Activated CD4-positive, alpha-beta memory T cell treated with anti-CD3 and anti-CD28 coated beads, Interleukin-2, amount 10 ng/mL, durations not matched to agents 7 days and 5 days (primary cell): ENCODE measurements around the gene NUP43. TPM values are rescaled to one million over a fixed set of nuclear protein-coding genes. Genes with fewer than 3 reads are reported as not detected.

Experiments
- CTCF ChIA-PET: fragments of 350-600 bp; sonication (Branson Sonifier 250); formaldehyde crosslinking; loops from one replicate; lab custom pipeline; 2021; ENCODE audit warnings: antibody characterized with exemption, inconsistent platforms; lab: Charles Lee
- POLR2A ChIA-PET: fragments of 350-600 bp; sonication (Branson Sonifier 250); formaldehyde crosslinking; loops from one replicate; lab custom pipeline; 2021; ENCODE audit warnings: antibody characterized with exemption; lab: Charles Lee
- DNase-seq: peaks from one replicate; pipeline ENCODE4 v3.0.0-alpha.2; 2020
- H3K27ac Mint-ChIP-seq: one replicate; pipeline ENCODE4 v1.8.0; 2021; ENCODE audit warnings: mild to moderate bottlenecking, mixed read lengths
- H3K27me3 Mint-ChIP-seq: one replicate; pipeline ENCODE4 v1.8.0; 2021; ENCODE audit warnings: mixed read lengths
- H3K36me3 Mint-ChIP-seq: one replicate; pipeline ENCODE4 v1.8.0; 2021; ENCODE audit warnings: low read depth, mixed read lengths
- H3K4me1 Mint-ChIP-seq: one replicate; pipeline ENCODE4 v1.8.0; 2021; ENCODE audit warnings: mixed read lengths
- H3K4me3 Mint-ChIP-seq: one replicate; pipeline ENCODE4 v1.8.0; 2021; ENCODE audit warnings: mild to moderate bottlenecking, mixed read lengths
- H3K9me3 Mint-ChIP-seq: one replicate; pipeline ENCODE4 v1.8.0; 2021; ENCODE audit warnings: mixed read lengths
- total RNA-seq, 2 experiments: library from RNA; stranded (reverse); gene quantifications; one replicate each; pipeline ENCODE4 v1.2.3, GENCODE V29; 2021

Gene NUP43
- total RNA-seq, 2 experiments from 2014 or later: 49.3 to 55.0 TPM

DNA sequence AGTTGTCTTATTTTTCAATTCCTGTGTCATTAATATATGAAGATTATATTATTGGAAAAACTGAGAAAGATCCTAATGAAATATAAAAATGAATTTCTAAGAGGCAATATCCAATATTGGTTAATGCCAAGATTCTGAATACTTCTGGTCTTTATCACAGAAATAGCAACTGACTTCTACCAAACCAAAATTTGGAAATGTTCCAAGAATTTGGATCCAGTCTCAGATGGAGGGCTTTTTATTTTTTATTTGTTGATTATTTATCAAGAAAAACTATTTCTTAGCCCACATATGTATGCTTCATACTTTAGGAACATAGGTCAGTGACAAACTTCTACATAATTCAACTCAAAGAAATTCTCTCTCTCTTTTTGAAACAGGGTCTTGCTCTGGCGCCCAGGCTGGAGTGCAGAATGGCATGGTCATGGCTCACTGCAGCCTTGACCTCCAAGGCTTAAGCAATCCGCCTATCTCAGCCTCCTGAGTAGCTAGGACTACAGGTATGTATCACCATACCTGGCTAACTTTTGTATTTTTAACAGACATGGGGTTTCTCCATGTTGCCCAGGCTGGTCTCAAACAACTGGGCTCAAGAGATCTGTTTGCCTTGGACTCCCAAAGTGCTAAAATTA lies 13.1 kb downstream of the NUP43 start:
- no peaks in the 10 kb centered on the region for H3K27me3 Mint-ChIP-seq
- peaks cover 47% of the 10 kb centered on the region for H3K36me3 Mint-ChIP-seq
- H3K4me1 Mint-ChIP-seq: peaks cover 18% of the 10 kb centered on the region
- ChIA-PET POLR2A (interaction anchor here (0.6 to 1.0 kb wide), 2 partner anchors 15 to 108 kb away, joined by 4 to 5 read pairs; no protein-coding TSS in a partner anchor), CTCF (interaction anchor here (0.7 to 0.8 kb wide), 2 partner anchors 9 to 11 kb away, joined by 3 read pairs; no protein-coding TSS in a partner anchor)
- H3K27ac Mint-ChIP-seq: no peak overlapping the region
- no peaks in the 10 kb centered on the region for H3K9me3 Mint-ChIP-seq
- no peak for DNase-seq
- no peak overlapping the region for H3K4me3 Mint-ChIP-seq

DNA sequence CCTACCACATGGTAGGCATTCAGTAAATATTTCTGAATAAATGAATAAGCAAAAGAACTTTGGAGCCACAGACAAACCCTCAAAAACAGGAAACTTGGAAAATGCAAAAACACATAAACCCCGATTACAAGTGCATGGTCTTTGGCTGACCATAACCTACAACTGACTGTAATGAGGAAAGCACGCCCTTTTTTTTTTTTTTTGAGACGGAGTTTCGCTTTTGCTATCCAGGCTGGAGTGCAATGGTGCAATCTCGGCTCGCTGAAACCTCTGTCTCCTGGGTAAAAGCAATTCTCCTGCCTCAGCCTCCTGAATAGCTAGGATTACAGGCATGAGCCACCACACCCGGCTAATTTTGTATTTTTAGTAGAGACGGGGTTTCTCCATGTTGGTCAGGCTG lies 16.5 kb downstream of the NUP43 start:
- POLR2A ChIA-PET: no interaction called here
- H3K4me3 Mint-ChIP-seq: no peak overlapping the region
- no peak overlapping the region for H3K27ac Mint-ChIP-seq
- DNase-seq: no peak
- CTCF ChIA-PET: interaction anchor here (1.0 kb wide), 1 partner anchor 18 kb away, joined by 5 read pairs; no protein-coding TSS in a partner anchor
- peaks cover 59% of the 10 kb centered on the region for H3K36me3 Mint-ChIP-seq
- no peaks in the 10 kb centered on the region for H3K9me3 Mint-ChIP-seq
- H3K27me3 Mint-ChIP-seq: no peaks in the 10 kb centered on the region
- peaks cover 18% of the 10 kb centered on the region for H3K4me1 Mint-ChIP-seq

DNA sequence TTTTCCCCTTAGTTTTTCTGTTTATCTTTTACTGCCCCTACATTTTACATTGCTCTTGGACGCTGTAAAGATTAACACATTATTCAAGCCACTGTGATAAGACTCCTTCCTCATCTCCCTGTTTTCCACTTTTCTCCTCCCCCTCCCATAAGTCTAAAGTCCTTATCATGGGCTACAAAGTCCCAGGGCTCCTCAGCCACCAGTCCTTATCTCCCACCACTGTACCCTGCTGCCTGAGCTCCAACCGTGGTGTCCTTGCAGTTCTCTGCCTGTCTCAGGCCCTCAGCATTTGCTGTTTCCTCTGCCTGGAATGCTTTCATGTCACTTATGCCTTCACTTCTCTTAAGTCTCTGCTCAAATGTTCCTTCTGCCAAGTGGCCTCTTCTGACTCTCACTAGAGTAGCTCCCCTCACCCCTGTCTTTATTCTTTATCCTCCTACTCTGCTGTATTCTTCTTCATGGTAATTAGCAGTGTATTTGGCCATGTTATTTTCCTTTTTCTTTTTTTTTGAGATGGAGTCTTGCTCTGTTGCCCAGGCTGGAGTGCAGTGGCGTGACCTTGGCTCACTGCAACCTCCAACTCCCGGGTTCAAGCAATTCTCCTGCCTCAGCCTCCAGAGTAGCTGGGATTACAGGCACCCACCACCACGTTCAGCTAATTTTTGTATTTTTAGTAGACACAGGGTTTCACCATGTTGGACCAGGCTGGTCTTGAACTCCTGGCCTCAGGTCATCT lies 17.7 kb downstream of the NUP43 start:
- H3K27me3 Mint-ChIP-seq: no peaks in the 10 kb centered on the region
- peak overlapping the region; percentile 58 for H3K27ac Mint-ChIP-seq
- H3K4me3 Mint-ChIP-seq: no peak overlapping the region
- H3K36me3 Mint-ChIP-seq: peaks cover 64% of the 10 kb centered on the region
- CTCF ChIA-PET: interaction anchor here (1.5 kb wide), 1 partner anchor 24 kb away, joined by 3 read pairs; no protein-coding TSS in a partner anchor
- no peak for DNase-seq
- H3K9me3 Mint-ChIP-seq: no peaks in the 10 kb centered on the region
- peaks cover 23% of the 10 kb centered on the region for H3K4me1 Mint-ChIP-seq
- POLR2A ChIA-PET: no interaction called here

DNA sequence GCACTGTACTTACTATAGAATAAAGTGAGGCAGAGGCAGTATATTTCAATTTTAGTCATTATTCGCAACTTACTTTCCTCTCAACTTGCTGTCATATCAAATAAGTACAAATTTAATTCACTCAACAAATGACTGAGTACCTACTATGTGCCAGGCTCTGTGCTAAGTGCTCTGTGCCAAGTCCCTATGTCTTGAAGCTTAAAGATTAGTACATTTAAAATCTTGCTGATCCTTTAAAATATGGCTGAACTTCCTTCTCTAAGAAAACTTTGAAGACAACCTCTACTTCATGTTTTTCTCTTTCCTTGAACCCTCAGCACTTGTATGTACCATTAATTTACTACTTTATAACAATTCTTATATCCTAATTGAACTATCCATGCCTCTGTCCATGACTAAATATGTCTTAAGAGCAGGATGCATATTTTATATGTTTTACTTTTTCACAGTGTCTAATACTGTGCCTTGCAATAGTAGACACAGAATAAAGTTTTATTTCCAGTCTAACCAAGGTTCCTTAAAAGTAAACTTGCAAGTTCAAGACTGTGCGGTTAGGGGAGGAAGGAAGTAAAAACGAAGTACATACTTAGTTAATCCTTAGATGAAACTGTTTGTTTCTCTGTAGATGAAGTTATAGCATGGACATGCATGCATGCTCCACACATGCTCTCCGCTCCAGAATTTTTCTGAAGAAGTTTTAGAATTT lies 18.4 kb downstream of the NUP43 start:
- Mint-ChIP-seq H3K4me3 (no peak overlapping the region), H3K9me3 (no peaks in the 10 kb centered on the region), H3K27me3 (no peaks in the 10 kb centered on the region), H3K27ac (peak overlapping the region; percentile 58), H3K36me3 (peaks cover 62% of the 10 kb centered on the region), H3K4me1 (peaks cover 23% of the 10 kb centered on the region)
- POLR2A ChIA-PET: no interaction called here
- DNase-seq: no peak
- CTCF ChIA-PET: interaction anchor here (1.5 kb wide), 1 partner anchor 25 kb away, joined by 3 read pairs; no protein-coding TSS in a partner anchor

DNA sequence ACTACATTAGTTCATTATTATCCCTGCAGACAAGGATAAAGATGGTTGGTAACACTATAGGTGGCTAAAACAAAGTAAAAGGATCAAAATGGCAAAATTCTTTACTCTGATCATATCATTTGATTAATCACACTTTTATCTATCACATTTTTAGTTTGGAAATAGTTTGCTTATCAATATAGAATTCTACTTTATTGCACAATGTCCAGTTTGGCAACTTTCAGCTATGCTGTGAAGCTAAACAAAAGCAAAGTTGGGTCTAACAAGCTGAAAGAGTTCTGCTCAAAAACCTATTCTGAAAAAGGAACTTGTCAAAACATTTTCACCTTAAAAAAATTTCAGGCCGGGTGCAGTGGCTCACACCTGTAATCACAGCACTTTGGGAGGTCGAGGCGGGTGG lies 20.5 kb downstream of the NUP43 start:
- H3K4me1 Mint-ChIP-seq: peaks cover 23% of the 10 kb centered on the region
- peaks cover 53% of the 10 kb centered on the region for H3K36me3 Mint-ChIP-seq
- ChIA-PET CTCF (interaction anchor here (1.0 to 1.5 kb wide), 3 partner anchors 9 to 20 kb away, joined by 3 read pairs; no protein-coding TSS in a partner anchor), POLR2A (no interaction called here)
- no peak overlapping the region for H3K4me3 Mint-ChIP-seq
- DNase-seq: no peak
- no peaks in the 10 kb centered on the region for H3K9me3 Mint-ChIP-seq
- H3K27ac Mint-ChIP-seq: no peak overlapping the region
- H3K27me3 Mint-ChIP-seq: no peaks in the 10 kb centered on the region

DNA sequence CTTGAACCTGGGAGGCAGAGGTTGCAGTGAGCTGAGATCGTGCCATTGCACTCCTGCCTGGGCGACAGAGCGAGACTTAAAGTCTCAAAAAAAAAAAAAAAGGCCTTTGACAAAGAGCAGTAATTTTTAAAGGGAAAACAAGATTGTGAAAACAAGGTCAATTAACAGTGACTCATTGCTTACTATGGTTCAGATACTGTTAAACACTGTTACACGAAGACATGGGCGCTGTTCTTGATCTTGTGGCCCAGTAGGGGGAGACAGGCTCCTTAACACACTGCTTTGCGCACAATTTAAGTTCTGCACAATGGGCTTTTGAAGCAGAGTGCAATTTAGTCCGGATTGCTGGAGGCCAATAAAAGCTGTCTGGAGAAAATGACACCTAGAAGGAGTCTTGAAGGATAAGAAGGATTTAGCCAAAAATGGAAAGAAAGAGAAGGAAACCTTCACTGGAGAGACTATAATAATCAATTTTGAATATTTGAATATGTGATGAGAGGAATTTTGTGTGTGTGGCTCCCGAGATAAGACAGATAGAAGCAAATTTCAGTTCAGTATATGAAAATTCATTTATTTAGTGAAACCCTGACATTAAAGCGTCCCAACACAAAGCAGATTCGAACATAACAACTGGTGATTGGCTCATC lies 22.4 kb downstream of the NUP43 start:
- CTCF ChIA-PET: interaction anchor here (0.6 to 2.6 kb wide), 6 partner anchors 9 to 98 kb away, joined by 3 to 8 read pairs (median 4); partner anchors contain the start of gene PCMT1
- Mint-ChIP-seq H3K27ac (no peak overlapping the region), H3K4me3 (no peak overlapping the region), H3K27me3 (no peaks in the 10 kb centered on the region), H3K4me1 (peaks cover 25% of the 10 kb centered on the region), H3K36me3 (peaks cover 46% of the 10 kb centered on the region), H3K9me3 (no peaks in the 10 kb centered on the region)
- DNase-seq: peak; percentile 51
- POLR2A ChIA-PET: no interaction called here

DNA sequence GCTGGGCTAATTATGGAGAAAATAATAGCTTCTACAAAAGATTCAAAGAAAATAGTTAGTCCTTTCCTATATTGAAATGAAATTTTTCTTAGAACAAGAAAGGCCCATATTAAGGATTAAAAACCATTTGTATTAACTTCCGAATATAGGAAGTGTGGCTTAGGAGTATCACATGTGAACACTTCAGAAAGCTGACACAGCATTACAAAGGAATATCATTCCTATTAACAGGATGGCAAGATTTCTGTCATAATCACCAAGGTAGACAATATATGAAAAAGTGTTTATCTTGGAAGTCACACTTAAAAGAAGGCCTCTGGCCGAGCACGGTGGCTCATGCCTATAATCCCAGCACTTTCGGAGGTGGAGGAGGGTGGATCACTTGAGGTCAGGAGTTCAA lies 23.1 kb downstream of the NUP43 start:
- H3K36me3 Mint-ChIP-seq: peaks cover 40% of the 10 kb centered on the region
- H3K4me3 Mint-ChIP-seq: no peak overlapping the region
- no peak for DNase-seq
- POLR2A ChIA-PET: no interaction called here
- peaks cover 25% of the 10 kb centered on the region for H3K4me1 Mint-ChIP-seq
- H3K9me3 Mint-ChIP-seq: no peaks in the 10 kb centered on the region
- no peak overlapping the region for H3K27ac Mint-ChIP-seq
- H3K27me3 Mint-ChIP-seq: no peaks in the 10 kb centered on the region
- CTCF ChIA-PET: interaction anchor here (0.8 to 2.6 kb wide), 5 partner anchors 13 to 98 kb away, joined by 3 to 8 read pairs (median 4); partner anchors contain the start of gene PCMT1

DNA sequence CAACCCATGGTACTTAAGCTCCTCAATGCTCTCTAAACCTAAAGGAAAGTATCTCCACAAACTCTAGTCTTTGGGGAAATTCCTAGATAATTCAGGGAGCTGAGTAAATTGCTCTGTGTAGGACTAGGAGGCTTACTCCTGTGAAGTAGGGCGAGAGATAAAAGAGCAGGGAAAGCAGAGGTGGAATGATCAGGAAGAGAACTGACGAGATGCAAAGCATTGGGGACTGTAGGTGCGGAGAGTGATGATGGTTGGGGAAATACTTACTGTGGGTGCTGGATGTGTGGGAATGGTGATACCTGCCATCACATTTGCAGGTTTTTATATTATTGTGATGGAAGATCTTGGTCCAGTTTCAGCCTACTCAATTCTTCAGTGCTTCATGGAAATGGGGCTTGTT lies 26.8 kb downstream of the NUP43 start:
- H3K27me3 Mint-ChIP-seq: no peaks in the 10 kb centered on the region
- no peak for DNase-seq
- H3K36me3 Mint-ChIP-seq: peaks cover 32% of the 10 kb centered on the region
- peaks cover 36% of the 10 kb centered on the region for H3K4me1 Mint-ChIP-seq
- ChIA-PET POLR2A (interaction anchor here (1.4 to 5.0 kb wide), 2 partner anchors 27 to 37 kb away, joined by 3 to 98 read pairs; partner anchors contain the start of genes NUP43 and PCMT1), CTCF (interaction anchor here (1.3 kb wide), 1 partner anchor 105 kb away, joined by 5 read pairs; no protein-coding TSS in a partner anchor)
- H3K9me3 Mint-ChIP-seq: no peaks in the 10 kb centered on the region
- peak overlapping the region; percentile 59 for H3K27ac Mint-ChIP-seq
- H3K4me3 Mint-ChIP-seq: peak overlapping the region; percentile 44

DNA sequence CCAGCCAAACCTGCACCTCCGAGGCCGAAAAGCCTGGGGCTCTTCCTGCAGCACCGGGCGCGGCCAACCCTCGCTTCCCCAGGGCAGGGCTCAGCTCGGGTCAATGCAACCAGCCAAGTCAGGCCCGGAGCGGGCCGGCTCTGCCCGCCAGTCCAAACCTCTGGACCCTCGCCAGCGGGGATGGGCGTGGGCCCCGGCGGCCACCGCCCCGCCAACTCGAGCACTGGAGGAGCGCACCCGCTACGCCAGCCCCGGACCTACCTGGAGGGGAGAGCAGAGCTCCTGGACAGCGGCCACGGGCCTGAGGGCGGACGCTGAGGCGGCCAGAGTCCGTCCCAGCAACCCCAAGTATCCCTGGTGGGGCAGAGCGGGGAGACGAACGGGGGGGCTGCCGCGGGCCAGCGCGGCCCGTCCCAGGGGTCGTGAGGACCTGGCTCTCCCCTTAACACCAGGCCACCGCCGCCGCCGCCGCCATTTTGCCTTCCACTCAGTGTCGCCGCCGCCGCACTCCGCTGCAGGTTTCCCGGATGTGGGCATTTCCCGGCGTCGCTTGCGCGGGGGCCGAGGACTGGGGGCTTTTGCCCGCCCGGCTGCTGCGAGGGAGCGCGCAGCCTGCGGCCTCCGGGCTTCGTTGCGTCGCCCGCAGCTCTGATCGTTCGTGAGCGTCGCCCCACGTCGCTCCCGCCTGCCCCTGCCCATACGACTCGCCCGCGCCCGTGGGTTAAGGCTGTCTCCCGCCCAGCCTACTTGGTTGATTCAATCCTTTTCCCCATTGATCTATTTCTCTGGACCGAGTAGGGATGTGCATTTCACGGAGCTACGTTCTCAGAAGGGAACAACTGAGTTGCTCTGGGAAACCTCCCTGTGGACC lies 28.5 kb downstream of the NUP43 start, which contains the start of gene LATS1:
Gene LATS1 (minus strand): TSS at position 514 of the 871 bp plus-strand sequence. CDS start 15,975 bp downstream, outside the sequence.
- CTCF ChIA-PET: interaction anchor here (1.0 to 2.9 kb wide), 6 partner anchors 13 to 172 kb away, joined by 3 to 7 read pairs (median 4); partner anchors contain the start of genes PCMT1 and PPIL4
- DNase-seq: peak; percentile 94
- H3K4me1 Mint-ChIP-seq: peaks cover 37% of the 10 kb centered on the region
- POLR2A ChIA-PET: interaction anchor here (0.6 to 5.0 kb wide), 25 partner anchors 9 to 686 kb away, joined by 3 to 98 read pairs (median 4); partner anchors contain the start of genes KATNA1, NUP43, PCMT1 and PPIL4
- peaks cover 29% of the 10 kb centered on the region for H3K36me3 Mint-ChIP-seq
- H3K27ac Mint-ChIP-seq: peak within 1 kb of the TSS; percentile 89
- no peaks in the 10 kb centered on the region for H3K27me3 Mint-ChIP-seq
- peak within 1 kb of the TSS; percentile 94 for H3K4me3 Mint-ChIP-seq
- no peaks in the 10 kb centered on the region for H3K9me3 Mint-ChIP-seq

DNA sequence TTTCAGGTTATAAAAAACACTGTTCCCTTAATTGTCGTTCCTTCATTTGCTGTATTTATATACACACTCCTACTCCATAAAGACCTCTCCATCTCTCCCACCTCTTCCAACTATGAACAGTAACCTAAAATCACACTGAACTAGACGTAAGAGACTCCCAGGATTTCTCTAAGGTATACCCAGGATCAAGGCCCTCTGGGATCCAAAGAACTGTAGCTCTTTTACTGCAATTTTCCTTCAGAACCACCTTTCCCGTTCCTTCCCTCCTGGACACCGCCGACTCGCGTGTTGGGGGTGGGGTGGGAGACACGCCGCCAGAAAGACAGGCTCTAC lies 29.1 kb downstream of the NUP43 start:
- DNase-seq: no peak
- CTCF ChIA-PET: interaction anchor here (1.0 to 2.9 kb wide), 4 partner anchors 12 to 172 kb away, joined by 3 to 7 read pairs (median 4); partner anchors contain the start of genes PCMT1 and PPIL4
- H3K9me3 Mint-ChIP-seq: no peaks in the 10 kb centered on the region
- peaks cover 29% of the 10 kb centered on the region for H3K36me3 Mint-ChIP-seq
- H3K27ac Mint-ChIP-seq: peak overlapping the region; percentile 89
- peak overlapping the region; percentile 94 for H3K4me3 Mint-ChIP-seq
- H3K27me3 Mint-ChIP-seq: no peaks in the 10 kb centered on the region
- POLR2A ChIA-PET: interaction anchor here (0.6 to 5.0 kb wide), 18 partner anchors 8 to 685 kb away, joined by 3 to 98 read pairs (median 4); partner anchors contain the start of genes KATNA1, NUP43, PCMT1 and PPIL4
- peaks cover 37% of the 10 kb centered on the region for H3K4me1 Mint-ChIP-seq
